Neural cell (in vitro differentiated cells): ENCODE measurements around the gene MEMO1. TPM values are rescaled to one million over a fixed set of nuclear protein-coding genes. Genes with fewer than 3 reads are reported as not detected.

Experiments
- H2AFZ ChIP-seq: fragments of 200-600, 300-800 bp; sonication (generic), shearing (Covaris generic); 2 replicates; pipeline ENCODE4 v1.6.0; 2014; ENCODE audit warnings: low read depth, mild to moderate bottlenecking, antibody characterized with exemption, low read length, moderate library complexity
- H3F3A ChIP-seq: fragments of 200-600 bp; shearing (Covaris generic); 2 replicates; pipeline ENCODE4 v1.6.1; 2016; ENCODE audit warnings: mild to moderate bottlenecking, moderate library complexity, mixed read lengths, antibody characterized with exemption, low read length; ENCODE audit not compliant: insufficient read depth, poor library complexity, severe bottlenecking
- H3K27ac ChIP-seq: fragments of 200-600, 300-800 bp; sonication (generic), shearing (Covaris generic); 2 replicates; pipeline ENCODE4 v1.5.1; 2014; ENCODE audit warnings: mild to moderate bottlenecking, low read length, moderate library complexity
- H3K27me3 ChIP-seq: fragments of 300-800, 200-600 bp; sonication (generic), shearing (Covaris generic); 2 replicates; pipeline ENCODE4 v1.6.0; 2014; ENCODE audit warnings: mild to moderate bottlenecking, low read depth, low read length, moderate library complexity; ENCODE audit not compliant: insufficient read depth
- H3K36me3 ChIP-seq: fragments of 300-800, 200-600 bp; sonication (generic), shearing (Covaris generic); 2 replicates; pipeline ENCODE4 v1.5.1; 2014; ENCODE audit warnings: mild to moderate bottlenecking, antibody characterized with exemption, low read length, moderate library complexity; ENCODE audit not compliant: insufficient read depth
- H3K4me2 ChIP-seq: fragments of 300-800, 200-600 bp; sonication (generic), shearing (Covaris generic); 2 replicates; pipeline ENCODE4 v1.6.0; 2014; ENCODE audit warnings: mild to moderate bottlenecking, low read length
- H3K4me3 ChIP-seq: fragments of 300-800, 200-600 bp; sonication (generic), shearing (Covaris generic); 2 replicates; pipeline ENCODE4 v1.5.1; 2014; ENCODE audit warnings: mild to moderate bottlenecking, low read length, moderate library complexity
- H3K79me2 ChIP-seq: fragments of 200-600 bp; shearing (Covaris generic); replicated peaks from 2 replicates; pipeline ENCODE4 v1.6.0; 2014; ENCODE audit warnings: mild to moderate bottlenecking, low read length, moderate library complexity; ENCODE audit not compliant: insufficient read depth
- H3K9ac ChIP-seq: fragments of 300-800, 200-600 bp; sonication (generic), shearing (Covaris generic); 2 replicates; pipeline ENCODE4 v1.6.1; 2016; ENCODE audit warnings: mild to moderate bottlenecking, low read length, mixed read lengths
- H3K9me2 ChIP-seq: fragments of 200-600 bp; shearing (Covaris generic); 2 replicates; pipeline ENCODE4 v1.6.1; 2016; ENCODE audit warnings: mild to moderate bottlenecking, low read length, mixed read lengths; ENCODE audit not compliant: insufficient read depth
- H3K9me3 ChIP-seq: fragments of 200-600, 300-800 bp; sonication (generic), shearing (Covaris generic); 2 replicates; pipeline ENCODE4 v1.6.1; 2016; ENCODE audit warnings: mild to moderate bottlenecking, mixed run types, low read length, moderate library complexity, mixed read lengths
- H4K20me1 ChIP-seq: fragments of 200-600 bp; shearing (Covaris generic); 2 replicates; pipeline ENCODE4 v1.6.1; 2016; ENCODE audit warnings: mild to moderate bottlenecking, mixed run types; ENCODE audit not compliant: insufficient read depth
- EZH2 ChIP-seq: fragments of 200-600, 300-800 bp; shearing (Covaris generic), sonication (generic); IDR thresholded peaks from 2 replicates; pipeline ENCODE4 v1.6.1; 2014; ENCODE audit warnings: antibody characterized with exemption, low read length, borderline replicate concordance, mild to moderate bottlenecking; ENCODE audit not compliant: insufficient read depth, poor library complexity, severe bottlenecking
- MXI1 ChIP-seq: fragments of 450-650 bp; conservative IDR thresholded peaks from 2 replicates; pipeline ENCODE4 v1.6.1; 2014; ENCODE audit warnings: antibody characterized with exemption, mild to moderate bottlenecking; ENCODE audit not compliant: poor library complexity, severe bottlenecking
- POLR2AphosphoS5 ChIP-seq: IDR thresholded peaks from 2 replicates; pipeline ENCODE4 v1.6.1; 2012
- RAD21 ChIP-seq: fragments of 450-650 bp; conservative IDR thresholded peaks from 2 replicates; pipeline ENCODE4 v1.6.1; 2014; ENCODE audit warnings: antibody characterized with exemption, mild to moderate bottlenecking, moderate library complexity
- REST ChIP-seq: IDR thresholded peaks from 2 replicates; pipeline ENCODE4 v1.6.1; 2012; ENCODE audit warnings: borderline replicate concordance
- SMC3 ChIP-seq: fragments of 450-650 bp; conservative IDR thresholded peaks from 2 replicates; pipeline ENCODE4 v1.6.1; 2014; ENCODE audit warnings: antibody characterized with exemption, mild to moderate bottlenecking, moderate library complexity; ENCODE audit not compliant: poor library complexity
- TAF1 ChIP-seq: IDR thresholded peaks from 2 replicates; pipeline ENCODE4 v1.6.1; 2012; ENCODE audit warnings: low read depth
- polyA plus RNA-seq: library from polyadenylated mRNA; depleted of rRNA; stranded (reverse); fragments of >200 nt; gene quantifications from 2 replicates; pipeline ENCODE4 v1.2.3, GENCODE V29; 2014
- TF ChIP-seq, protein P1 (sequence below): fragments of 450-650 bp; IDR thresholded peaks from 2 replicates; pipeline ENCODE4 v1.5.1; 2014; ENCODE audit warnings: antibody characterized with exemption, mild to moderate bottlenecking, moderate library complexity; ENCODE audit not compliant: poor library complexity, severe bottlenecking

MEMO1 gene
- polyA plus RNA-seq, 1 donor from 2014 or later = 124 TPM

GRCh38 chr2:31944828-31945571 is 65.8 kb downstream of the MEMO1 start:
- no peaks in the 10 kb centered on the region for H3K9me2 ChIP-seq
- H3K9me3 ChIP-seq = no peaks in the 10 kb centered on the region
- no peaks in the 10 kb centered on the region for H3F3A ChIP-seq
- TF ChIP-seq, protein P1, sequence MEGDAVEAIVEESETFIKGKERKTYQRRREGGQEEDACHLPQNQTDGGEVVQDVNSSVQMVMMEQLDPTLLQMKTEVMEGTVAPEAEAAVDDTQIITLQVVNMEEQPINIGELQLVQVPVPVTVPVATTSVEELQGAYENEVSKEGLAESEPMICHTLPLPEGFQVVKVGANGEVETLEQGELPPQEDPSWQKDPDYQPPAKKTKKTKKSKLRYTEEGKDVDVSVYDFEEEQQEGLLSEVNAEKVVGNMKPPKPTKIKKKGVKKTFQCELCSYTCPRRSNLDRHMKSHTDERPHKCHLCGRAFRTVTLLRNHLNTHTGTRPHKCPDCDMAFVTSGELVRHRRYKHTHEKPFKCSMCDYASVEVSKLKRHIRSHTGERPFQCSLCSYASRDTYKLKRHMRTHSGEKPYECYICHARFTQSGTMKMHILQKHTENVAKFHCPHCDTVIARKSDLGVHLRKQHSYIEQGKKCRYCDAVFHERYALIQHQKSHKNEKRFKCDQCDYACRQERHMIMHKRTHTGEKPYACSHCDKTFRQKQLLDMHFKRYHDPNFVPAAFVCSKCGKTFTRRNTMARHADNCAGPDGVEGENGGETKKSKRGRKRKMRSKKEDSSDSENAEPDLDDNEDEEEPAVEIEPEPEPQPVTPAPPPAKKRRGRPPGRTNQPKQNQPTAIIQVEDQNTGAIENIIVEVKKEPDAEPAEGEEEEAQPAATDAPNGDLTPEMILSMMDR = no peak
- TF ChIP-seq SMC3 (no peak), RAD21 (no peak), REST (no peak), TAF1 (no peak)
- no peaks in the 10 kb centered on the region for H3K27me3 ChIP-seq
- H3K4me3 ChIP-seq = no peak overlapping the region
- H3K79me2 ChIP-seq = peaks cover 32% of the 10 kb centered on the region
- H4K20me1 ChIP-seq = no peaks in the 10 kb centered on the region
- no peak overlapping the region for H2AFZ ChIP-seq
- no peaks in the 10 kb centered on the region for H3K36me3 ChIP-seq
- no peak overlapping the region for H3K9ac ChIP-seq
- no peak overlapping the region for H3K27ac ChIP-seq
- no peak overlapping the region for H3K4me2 ChIP-seq

GRCh38 chr2:31943636-31944225 is 67.1 kb downstream of the MEMO1 start:
- no peaks in the 10 kb centered on the region for H3K27me3 ChIP-seq
- no peak overlapping the region for H3K27ac ChIP-seq
- no peaks in the 10 kb centered on the region for H4K20me1 ChIP-seq
- no peak overlapping the region for H3K4me2 ChIP-seq
- H3K79me2 ChIP-seq = peaks cover 22% of the 10 kb centered on the region
- H3K9ac ChIP-seq = no peak overlapping the region
- no peak overlapping the region for H2AFZ ChIP-seq
- no peak for TF ChIP-seq RAD21
- TF ChIP-seq POLR2AphosphoS5 = no peak
- TF ChIP-seq EZH2 = no peak
- no peak for TF ChIP-seq MXI1
- no peak overlapping the region for H3K4me3 ChIP-seq
- no peaks in the 10 kb centered on the region for H3K9me2 ChIP-seq
- no peaks in the 10 kb centered on the region for H3K9me3 ChIP-seq
- no peaks in the 10 kb centered on the region for H3K36me3 ChIP-seq
- H3F3A ChIP-seq = no peaks in the 10 kb centered on the region
